Measurements from ENCODE around the gene SPTB. TPM values are rescaled to one million over a fixed set of nuclear protein-coding genes. Genes with fewer than 3 reads are reported as not detected.
A peak's percentile ranks its signal among the peaks of the same experiment; 100 is the strongest.
"Not testable (repeated sequence)": the region's sequence is repeated elsewhere in the genome, so short reads cannot be mapped to it uniquely, and the experiment has no call there.

SPTB gene
- total RNA-seq, 1 donor from 2014 or later, result 312 TPM

- peaks cover 18 to 35% (median 20%) of the 10 kb centered on the region in 3 donors for H3K4me1 ChIP-seq (ENCODE audit: control insufficient read depth in 3 of 3, insufficient read depth in 3 of 3, low read length in 3 of 3)
- no peak overlapping the region for H3K9ac ChIP-seq (ENCODE audit: low read depth in 1 of 3, low read length in 3 of 3)
- no peak overlapping the region for H3K27ac ChIP-seq (ENCODE audit: low read depth, low read length)
- H3K36me3 ChIP-seq (ENCODE audit: control insufficient read depth in 3 of 3, insufficient read depth in 3 of 3, low read length in 3 of 3), result peaks cover 7 to 20% (median 17%) of the 10 kb centered on the region in 3 donors
- no peaks in the 10 kb centered on the region for H3K27me3 ChIP-seq (ENCODE audit: control insufficient read depth in 3 of 3, insufficient read depth in 3 of 3, low read length in 3 of 3)
- no peaks in the 10 kb centered on the region for H3K9me3 ChIP-seq (ENCODE audit: control insufficient read depth in 3 of 3, low read length in 3 of 3)
- no peak overlapping the region for H3K4me3 ChIP-seq (ENCODE audit: low read length in 3 of 3)
Measured at GRCh38 chr14:64815257-64815656, 64.5 kb downstream of the SPTB start.

GRCh38 chr14:64812412-64812811 lies 67.3 kb downstream of the SPTB start:
- Histone ChIP-seq H3K4me3 (ENCODE audit: low read length in 3 of 3) (no peak overlapping the region), H3K4me1 (ENCODE audit: control insufficient read depth in 3 of 3, insufficient read depth in 3 of 3, low read length in 3 of 3) (peaks cover 18 to 34% (median 22%) of the 10 kb centered on the region in 3 donors), H3K36me3 (ENCODE audit: control insufficient read depth in 3 of 3, insufficient read depth in 3 of 3, low read length in 3 of 3) (peaks cover 0 to 6% (median 5%) of the 10 kb centered on the region in 3 donors), H3K27ac (ENCODE audit: low read depth, low read length) (peak overlapping the region; percentile 46), H3K9me3 (ENCODE audit: control insufficient read depth in 3 of 3, low read length in 3 of 3) (no peaks in the 10 kb centered on the region), H3K27me3 (ENCODE audit: control insufficient read depth in 3 of 3, insufficient read depth in 3 of 3, low read length in 3 of 3) (no peaks in the 10 kb centered on the region), H3K9ac (ENCODE audit: low read depth in 1 of 3, low read length in 3 of 3) (peak overlapping the region in 1 of 3 donors; percentile 28)

DNA sequence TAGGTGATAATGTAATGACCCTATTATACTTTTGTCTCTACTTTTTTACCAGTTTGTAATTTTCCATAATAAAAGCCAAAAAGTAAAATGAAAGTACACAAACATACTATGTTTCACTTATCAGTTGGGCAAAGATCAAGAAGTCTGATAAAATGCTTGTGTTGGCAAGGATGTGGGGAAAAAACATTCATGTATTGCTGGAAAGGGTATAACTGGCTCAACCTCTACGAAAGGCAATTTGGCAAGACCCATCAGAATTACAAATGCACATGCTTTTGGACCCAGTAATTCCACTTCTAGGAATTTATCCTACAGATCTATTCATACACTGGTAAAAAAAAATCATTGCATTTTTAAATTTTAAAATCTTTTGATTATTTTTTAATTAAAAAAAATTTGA lies 68.0 kb downstream of the SPTB start:
- Histone ChIP-seq H3K27ac (ENCODE audit: low read depth, low read length) (no peak overlapping the region), H3K4me1 (ENCODE audit: control insufficient read depth in 3 of 3, insufficient read depth in 3 of 3, low read length in 3 of 3) (peaks cover 26 to 40% (median 29%) of the 10 kb centered on the region in 3 donors)

GRCh38 chr14:64808449-64808848 lies 71.3 kb downstream of the SPTB start:
- no peak overlapping the region for H3K27ac ChIP-seq (ENCODE audit: low read depth, low read length)
- H3K9ac ChIP-seq (ENCODE audit: low read depth in 1 of 3, low read length in 3 of 3), result no peak overlapping the region
- H3K4me1 ChIP-seq (ENCODE audit: control insufficient read depth in 3 of 3, insufficient read depth in 3 of 3, low read length in 3 of 3), result peaks cover 31 to 45% (median 35%) of the 10 kb centered on the region in 3 donors
- peaks cover 13 to 19% (median 14%) of the 10 kb centered on the region in 3 donors for H3K36me3 ChIP-seq (ENCODE audit: control insufficient read depth in 3 of 3, insufficient read depth in 3 of 3, low read length in 3 of 3)
- H3K9me3 ChIP-seq (ENCODE audit: control insufficient read depth in 3 of 3, low read length in 3 of 3), result no peaks in the 10 kb centered on the region
- no peaks in the 10 kb centered on the region for H3K27me3 ChIP-seq (ENCODE audit: control insufficient read depth in 3 of 3, insufficient read depth in 3 of 3, low read length in 3 of 3)
- H3K4me3 ChIP-seq (ENCODE audit: low read length in 3 of 3), result no peak overlapping the region

More for the DNA sequence above, 68.0 kb downstream of the SPTB start:
- Histone ChIP-seq H3K9me3 (ENCODE audit: control insufficient read depth in 3 of 3, low read length in 3 of 3) (no peaks in the 10 kb centered on the region), H3K9ac (ENCODE audit: low read depth in 1 of 3, low read length in 3 of 3) (no peak overlapping the region), H3K27me3 (ENCODE audit: control insufficient read depth in 3 of 3, insufficient read depth in 3 of 3, low read length in 3 of 3) (no peaks in the 10 kb centered on the region), H3K4me3 (ENCODE audit: low read length in 3 of 3) (no peak overlapping the region), H3K36me3 (ENCODE audit: control insufficient read depth in 3 of 3, insufficient read depth in 3 of 3, low read length in 3 of 3) (peaks cover 0 to 6% (median 3%) of the 10 kb centered on the region in 3 donors)

- H3K4me1 ChIP-seq (ENCODE audit: control insufficient read depth in 3 of 3, insufficient read depth in 3 of 3, low read length in 3 of 3), result peaks cover 28 to 39% (median 28%) of the 10 kb centered on the region in 3 donors
- no peaks in the 10 kb centered on the region for H3K9me3 ChIP-seq (ENCODE audit: control insufficient read depth in 3 of 3, low read length in 3 of 3)
- peak overlapping the region; percentile 30 to 76 (median 45) for H3K9ac ChIP-seq (ENCODE audit: low read depth in 1 of 3, low read length in 3 of 3)
- H3K27me3 ChIP-seq (ENCODE audit: control insufficient read depth in 3 of 3, insufficient read depth in 3 of 3, low read length in 3 of 3), result no peaks in the 10 kb centered on the region
- H3K27ac ChIP-seq (ENCODE audit: low read depth, low read length), result peak overlapping the region; percentile 68
- H3K36me3 ChIP-seq (ENCODE audit: control insufficient read depth in 3 of 3, insufficient read depth in 3 of 3, low read length in 3 of 3), result peaks cover 20 to 27% (median 22%) of the 10 kb centered on the region in 3 donors
- H3K4me3 ChIP-seq (ENCODE audit: low read length in 3 of 3), result no peak overlapping the region
Measured at GRCh38 chr14:64807551-64807950, 72.2 kb downstream of the SPTB start.

DNA sequence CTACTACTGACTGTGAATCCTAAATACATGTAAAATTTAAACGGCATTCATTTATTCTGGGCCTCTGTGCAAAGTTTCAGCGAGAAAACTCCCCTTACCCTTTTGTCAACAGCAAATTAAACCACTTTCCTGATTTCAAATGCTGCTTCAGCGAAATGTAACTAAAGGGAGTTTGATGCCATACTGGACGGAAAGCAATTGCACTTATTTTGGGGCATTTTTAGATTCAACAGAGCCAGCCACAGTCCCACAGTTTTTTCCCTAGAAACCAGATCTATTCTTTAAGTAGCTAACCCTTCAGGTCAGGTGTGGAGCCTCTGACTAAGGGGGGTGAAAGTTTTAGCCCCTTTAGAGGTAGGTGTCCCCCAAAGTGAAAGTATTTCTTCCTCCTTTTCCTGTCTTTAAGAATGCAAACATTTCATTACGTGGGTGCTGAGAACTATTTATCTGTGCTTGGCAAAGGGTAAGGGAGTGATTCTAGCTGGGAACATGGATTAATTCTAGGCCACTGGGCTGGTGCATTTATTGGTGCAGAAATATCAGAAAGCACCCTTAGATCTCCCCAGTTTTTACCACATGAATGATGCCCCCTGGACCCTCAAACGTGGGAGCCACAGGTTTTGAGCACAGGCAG lies 72.7 kb downstream of the SPTB start:
- H3K9ac ChIP-seq (ENCODE audit: low read depth in 1 of 3, low read length in 3 of 3), result peak overlapping the region in 2 of 3 donors; percentile 45 to 76
- no peak overlapping the region for H3K4me3 ChIP-seq (ENCODE audit: low read length in 3 of 3)
- peak overlapping the region; percentile 68 for H3K27ac ChIP-seq (ENCODE audit: low read depth, low read length)
- H3K27me3 ChIP-seq (ENCODE audit: control insufficient read depth in 3 of 3, insufficient read depth in 3 of 3, low read length in 3 of 3), result no peaks in the 10 kb centered on the region
- H3K4me1 ChIP-seq (ENCODE audit: control insufficient read depth in 3 of 3, insufficient read depth in 3 of 3, low read length in 3 of 3), result peaks cover 22 to 34% (median 24%) of the 10 kb centered on the region in 3 donors
- H3K36me3 ChIP-seq (ENCODE audit: control insufficient read depth in 3 of 3, insufficient read depth in 3 of 3, low read length in 3 of 3), result peaks cover 23 to 29% (median 26%) of the 10 kb centered on the region in 3 donors
- no peaks in the 10 kb centered on the region for H3K9me3 ChIP-seq (ENCODE audit: control insufficient read depth in 3 of 3, low read length in 3 of 3)

DNA sequence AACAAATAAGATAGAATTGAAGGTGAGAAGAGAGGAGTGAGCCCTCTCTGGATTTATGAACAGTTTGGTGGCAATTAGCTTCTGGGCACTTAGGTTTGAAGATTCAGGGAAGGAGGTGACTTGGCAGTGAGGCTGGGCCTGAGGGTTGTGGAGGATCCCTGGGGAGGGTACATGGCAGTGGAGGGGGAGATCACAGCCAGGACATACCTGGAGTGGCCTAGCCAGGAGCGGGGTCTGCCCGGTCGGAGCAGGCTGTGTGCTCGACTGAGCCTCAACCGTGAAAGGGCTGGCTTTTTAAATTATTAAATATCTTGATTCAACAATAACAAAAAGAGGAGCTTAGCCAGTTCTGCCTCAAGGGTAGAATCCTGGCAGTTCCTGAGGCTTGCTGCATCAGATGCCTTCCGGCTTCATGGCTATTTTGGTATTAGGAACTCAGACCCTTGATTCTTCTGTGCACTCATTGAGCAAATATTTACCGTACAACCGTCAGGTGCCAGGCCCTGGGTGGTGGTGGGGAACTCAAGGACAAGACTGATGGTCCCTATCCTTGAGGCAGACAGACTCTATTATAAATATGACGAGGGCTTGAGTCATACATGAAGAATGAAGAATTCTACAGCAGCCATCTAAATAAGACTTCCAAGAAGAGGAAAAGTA lies 73.4 kb downstream of the SPTB start:
- peaks cover 19 to 34% (median 24%) of the 10 kb centered on the region in 3 donors for H3K4me1 ChIP-seq (ENCODE audit: control insufficient read depth in 3 of 3, insufficient read depth in 3 of 3, low read length in 3 of 3)
- peak overlapping the region; percentile 51 to 76 (median 57) for H3K9ac ChIP-seq (ENCODE audit: low read depth in 1 of 3, low read length in 3 of 3)
- peak overlapping the region; percentile 68 for H3K27ac ChIP-seq (ENCODE audit: low read depth, low read length)
- peaks cover 29 to 36% (median 32%) of the 10 kb centered on the region in 3 donors for H3K36me3 ChIP-seq (ENCODE audit: control insufficient read depth in 3 of 3, insufficient read depth in 3 of 3, low read length in 3 of 3)
- H3K4me3 ChIP-seq (ENCODE audit: low read length in 3 of 3), result no peak overlapping the region
- H3K9me3 ChIP-seq (ENCODE audit: control insufficient read depth in 3 of 3, low read length in 3 of 3), result no peaks in the 10 kb centered on the region
- no peaks in the 10 kb centered on the region for H3K27me3 ChIP-seq (ENCODE audit: control insufficient read depth in 3 of 3, insufficient read depth in 3 of 3, low read length in 3 of 3)

DNA sequence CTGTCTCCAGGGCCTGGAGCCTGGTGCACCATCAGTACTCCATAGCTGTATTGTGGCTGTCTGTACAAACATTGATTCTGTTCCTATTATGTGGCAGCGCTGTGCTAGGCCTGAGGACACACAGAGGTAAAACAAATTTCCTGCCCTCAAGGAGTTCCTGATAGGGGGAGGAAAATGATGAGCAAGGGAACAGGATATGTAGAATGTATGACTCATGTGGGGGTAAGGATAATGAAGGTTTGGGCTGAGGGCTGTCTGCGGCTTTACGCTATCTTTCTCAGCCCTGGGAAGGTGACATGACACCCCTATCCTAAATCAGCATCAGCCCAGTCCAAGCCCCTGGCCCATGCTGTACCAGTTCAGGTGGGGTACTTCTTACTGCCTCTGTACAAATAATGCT lies 74.1 kb downstream of the SPTB start:
- not testable (repeated sequence) for H3K4me3 ChIP-seq (ENCODE audit: low read length in 3 of 3); H3K9me3 ChIP-seq (ENCODE audit: control insufficient read depth in 3 of 3, low read length in 3 of 3); H3K27me3 ChIP-seq (ENCODE audit: control insufficient read depth in 3 of 3, insufficient read depth in 3 of 3, low read length in 3 of 3)
- Histone ChIP-seq H3K36me3 (ENCODE audit: control insufficient read depth in 3 of 3, insufficient read depth in 3 of 3, low read length in 3 of 3) (peaks cover 36 to 43% (median 39%) of the 10 kb centered on the region in 3 donors), H3K4me1 (ENCODE audit: control insufficient read depth in 3 of 3, insufficient read depth in 3 of 3, low read length in 3 of 3) (peaks cover 19 to 34% (median 24%) of the 10 kb centered on the region in 3 donors), H3K9ac (ENCODE audit: low read depth in 1 of 3, low read length in 3 of 3) (peak overlapping the region in 2 of 3 donors; percentile 57 to 76), H3K27ac (ENCODE audit: low read depth, low read length) (peak overlapping the region; percentile 68)

DNA sequence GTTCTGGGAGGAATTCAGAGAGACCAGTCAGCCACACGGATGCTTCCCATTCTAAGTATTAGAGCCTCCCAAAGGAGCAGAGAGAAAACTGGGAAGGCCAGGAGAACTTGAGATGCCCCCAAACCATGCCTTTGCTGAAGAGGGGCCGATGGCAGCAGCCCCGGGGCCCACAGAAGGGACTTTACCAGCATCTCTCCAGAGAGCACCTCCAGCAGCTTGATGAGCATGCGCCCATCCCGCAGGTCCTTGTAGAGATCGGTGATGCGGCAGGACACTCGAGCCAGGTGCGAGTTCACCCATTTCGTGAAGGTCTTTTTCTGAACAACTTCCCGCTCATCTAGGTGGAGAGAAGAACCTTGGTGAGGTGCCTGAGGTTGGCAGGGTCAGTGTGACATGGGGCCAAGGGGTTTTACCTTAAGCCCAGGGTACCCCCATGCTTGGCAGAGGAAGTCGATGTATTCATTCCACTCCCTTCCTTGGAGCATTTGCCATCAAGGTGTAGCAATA lies 74.9 kb downstream of the SPTB start:
- Histone ChIP-seq H3K4me1 (ENCODE audit: control insufficient read depth in 3 of 3, insufficient read depth in 3 of 3, low read length in 3 of 3) (peaks cover 19 to 34% (median 26%) of the 10 kb centered on the region in 3 donors), H3K36me3 (ENCODE audit: control insufficient read depth in 3 of 3, insufficient read depth in 3 of 3, low read length in 3 of 3) (peaks cover 44 to 50% (median 46%) of the 10 kb centered on the region in 3 donors), H3K27ac (ENCODE audit: low read depth, low read length) (no peak overlapping the region), H3K27me3 (ENCODE audit: control insufficient read depth in 3 of 3, insufficient read depth in 3 of 3, low read length in 3 of 3) (no peaks in the 10 kb centered on the region), H3K9ac (ENCODE audit: low read depth in 1 of 3, low read length in 3 of 3) (no peak overlapping the region), H3K9me3 (ENCODE audit: control insufficient read depth in 3 of 3, low read length in 3 of 3) (no peaks in the 10 kb centered on the region), H3K4me3 (ENCODE audit: low read length in 3 of 3) (no peak overlapping the region)

DNA sequence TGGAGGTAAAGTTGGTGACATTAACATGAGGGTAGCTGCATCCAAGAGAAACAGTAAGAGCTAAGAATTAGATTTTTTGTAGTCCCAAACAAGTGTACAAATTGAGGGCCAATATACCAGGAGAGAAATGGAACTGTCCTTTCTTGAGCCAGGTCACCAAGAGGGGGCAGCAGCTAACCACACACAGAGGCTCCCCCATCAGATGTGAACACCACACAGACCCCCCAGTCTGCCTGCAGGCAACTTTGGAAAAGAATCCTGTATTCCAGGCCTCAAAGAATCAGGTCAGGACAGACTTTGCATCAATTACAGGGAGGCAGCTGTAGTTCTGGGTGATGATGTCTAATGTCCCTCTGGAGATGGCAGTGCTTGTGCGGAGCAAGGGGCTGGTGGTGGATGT lies 77.9 kb downstream of the SPTB start:
- Histone ChIP-seq H3K9ac (ENCODE audit: low read depth in 1 of 3, low read length in 3 of 3) (peak overlapping the region in 1 of 3 donors; percentile 15), H3K4me3 (ENCODE audit: low read length in 3 of 3) (no peak overlapping the region), H3K27me3 (ENCODE audit: control insufficient read depth in 3 of 3, insufficient read depth in 3 of 3, low read length in 3 of 3) (no peaks in the 10 kb centered on the region), H3K27ac (ENCODE audit: low read depth, low read length) (no peak overlapping the region), H3K36me3 (ENCODE audit: control insufficient read depth in 3 of 3, insufficient read depth in 3 of 3, low read length in 3 of 3) (peaks cover 69 to 79% (median 72%) of the 10 kb centered on the region in 3 donors), H3K9me3 (ENCODE audit: control insufficient read depth in 3 of 3, low read length in 3 of 3) (no peaks in the 10 kb centered on the region), H3K4me1 (ENCODE audit: control insufficient read depth in 3 of 3, insufficient read depth in 3 of 3, low read length in 3 of 3) (peaks cover 6 to 14% (median 14%) of the 10 kb centered on the region in 3 donors)

Data from skeletal muscle tissue (tissue), 4 donors.